ENCODE measurements around the gene PCDHGA1. TPM values are rescaled to one million over a fixed set of nuclear protein-coding genes. Genes with fewer than 3 reads are reported as not detected.

The PCDHGA1 gene
- total RNA-seq, 6 donors from 2014 or later, result 0.15 to 0.51 (median 0.24) TPM; not detected in 2

GRCh38 chr5:141519605-141520565, 189.6 kb downstream of the PCDHGA1 start:
- no peak for TF ChIP-seq CTCF (IDR thresholded peaks at IDR 0.05)
- no peak for TF ChIP-seq POLR2AphosphoS5 (IDR thresholded peaks at IDR 0.05)
- TF ChIP-seq EP300 (IDR thresholded peaks at IDR 0.05), result no peak
- TF ChIP-seq POLR2A (IDR thresholded peaks at IDR 0.05), result no peak
- no peak overlapping the region for H3K4me3 ChIP-seq
- 57 to 61% methylated on average over 3 of the region's 3 CpGs for WGBS, 2 donors
- peak in 1 of 2 donors; percentile 43 for DNase-seq
- H3K4me1 ChIP-seq, result peaks cover 54 to 85% (median 74%) of the 10 kb centered on the region in 4 donors
- H3K27ac ChIP-seq, result peak overlapping the region; percentile 65 to 81 (median 73)
- H3K9me3 ChIP-seq, result no peaks in the 10 kb centered on the region
- ATAC-seq (ENCODE audit: low FRiP score in 2 of 2), result no peak
- H3K27me3 ChIP-seq, result no peaks in the 10 kb centered on the region
- peaks cover 2 to 78% (median 34%) of the 10 kb centered on the region in 4 donors for H3K36me3 ChIP-seq

GRCh38 chr5:141521244-141521781, 191.0 kb downstream of the PCDHGA1 start:
- no peak for TF ChIP-seq POLR2A (IDR thresholded peaks at IDR 0.05)
- no peak for TF ChIP-seq CTCF (IDR thresholded peaks at IDR 0.05)
- TF ChIP-seq EP300 (IDR thresholded peaks at IDR 0.05), result peak in 1 of 4 donors; percentile 46
- peak; percentile 76 to 88 for TF ChIP-seq POLR2AphosphoS5 (IDR thresholded peaks at IDR 0.05)
- peak; percentile 60 to 83 for ATAC-seq (ENCODE audit: low FRiP score in 2 of 2)
- peaks cover 48 to 73% (median 66%) of the 10 kb centered on the region in 4 donors for H3K4me1 ChIP-seq
- H3K36me3 ChIP-seq, result peaks cover 6 to 80% (median 32%) of the 10 kb centered on the region in 4 donors
- no peaks in the 10 kb centered on the region for H3K9me3 ChIP-seq
- H3K4me3 ChIP-seq, result no peak overlapping the region
- H3K27me3 ChIP-seq, result no peaks in the 10 kb centered on the region
- WGBS, 2 donors, result 27 to 34% methylated on average over 2 of the region's 2 CpGs
- peak overlapping the region; percentile 65 to 81 (median 73) for H3K27ac ChIP-seq
- peak in 1 of 2 donors; percentile 33 for DNase-seq

GRCh38 chr5:141522301-141522700, 192.0 kb downstream of the PCDHGA1 start:
- peak overlapping the region; percentile 55 to 81 (median 73) for H3K27ac ChIP-seq
- DNase-seq, result no peak
- ATAC-seq (ENCODE audit: low FRiP score in 2 of 2), result no peak
- H3K4me3 ChIP-seq, result no peak overlapping the region
- H3K4me1 ChIP-seq, result peaks cover 48 to 64% (median 60%) of the 10 kb centered on the region in 4 donors
- H3K36me3 ChIP-seq, result peaks cover 6 to 80% (median 33%) of the 10 kb centered on the region in 4 donors
- TF ChIP-seq CTCF (IDR thresholded peaks at IDR 0.05) (no peak), POLR2A (IDR thresholded peaks at IDR 0.05) (no peak), EP300 (IDR thresholded peaks at IDR 0.05) (no peak), POLR2AphosphoS5 (IDR thresholded peaks at IDR 0.05) (no peak)
- WGBS, 2 donors, result 33 to 36% methylated on average over 2 of the region's 2 CpGs
- no peaks in the 10 kb centered on the region for H3K27me3 ChIP-seq
- no peaks in the 10 kb centered on the region for H3K9me3 ChIP-seq

- H3K27me3 ChIP-seq, result no peaks in the 10 kb centered on the region
- DNase-seq, result no peak
- peaks cover 9 to 80% (median 38%) of the 10 kb centered on the region in 4 donors for H3K36me3 ChIP-seq
- TF ChIP-seq POLR2AphosphoS5 (IDR thresholded peaks at IDR 0.05), result no peak
- no peak for TF ChIP-seq CTCF (IDR thresholded peaks at IDR 0.05)
- no peak for TF ChIP-seq EP300 (IDR thresholded peaks at IDR 0.05)
- no peak for TF ChIP-seq POLR2A (IDR thresholded peaks at IDR 0.05)
- no peaks in the 10 kb centered on the region for H3K9me3 ChIP-seq
- H3K27ac ChIP-seq, result peak overlapping the region in 3 of 4 donors; percentile 8 to 48 (median 37)
- H3K4me1 ChIP-seq, result peaks cover 48 to 56% (median 53%) of the 10 kb centered on the region in 4 donors
- WGBS, 2 donors, result 85 to 91% methylated on average over 8 of the region's 8 CpGs
- no peak overlapping the region for H3K4me3 ChIP-seq
- ATAC-seq (ENCODE audit: low FRiP score in 2 of 2), result no peak
These were observed 193.7 kb downstream of the PCDHGA1 start for GRCh38 chr5:141523991-141524390.
